ENCODE results near the gene MNAT1.
A peak's percentile ranks its signal among the peaks of the same experiment; 100 is the strongest.

MNAT1 gene

GRCh38 chr14:60757567-60758002 is 23.0 kb downstream of the MNAT1 start:
- no peak overlapping the region for H3K4me3 ChIP-seq (ENCODE audit: control insufficient read depth, low read depth, low read length)
- TF ChIP-seq CTCF (IDR thresholded peaks at IDR 0.05; ENCODE audit: control insufficient read depth, insufficient read depth, low read depth, low read length, missing control alignments) = no peak
- DNase-seq (ENCODE audit: low read depth) = peak; percentile 46

- no peak for TF ChIP-seq CTCF (IDR thresholded peaks at IDR 0.05; ENCODE audit: control insufficient read depth, insufficient read depth, low read depth, low read length, missing control alignments)
- no peak overlapping the region for H3K4me3 ChIP-seq (ENCODE audit: control insufficient read depth, low read depth, low read length)
- DNase-seq (ENCODE audit: low read depth) = no peak
Measured at GRCh38 chr14:60758885-60759284, 24.3 kb downstream of the MNAT1 start.

GRCh38 chr14:60760209-60760608 is 25.6 kb downstream of the MNAT1 start:
- no peak overlapping the region for H3K4me3 ChIP-seq (ENCODE audit: control insufficient read depth, low read depth, low read length)
- DNase-seq (ENCODE audit: low read depth) = no peak
- TF ChIP-seq CTCF (IDR thresholded peaks at IDR 0.05; ENCODE audit: control insufficient read depth, insufficient read depth, low read depth, low read length, missing control alignments) = no peak

GRCh38 chr14:60760644-60761364 is 26.2 kb downstream of the MNAT1 start:
- no peak for TF ChIP-seq CTCF (IDR thresholded peaks at IDR 0.05; ENCODE audit: control insufficient read depth, insufficient read depth, low read depth, low read length, missing control alignments)
- no peak overlapping the region for H3K4me3 ChIP-seq (ENCODE audit: control insufficient read depth, low read depth, low read length)
- no peak for DNase-seq (ENCODE audit: low read depth)

- no peak overlapping the region for H3K4me3 ChIP-seq (ENCODE audit: control insufficient read depth, low read depth, low read length)
- no peak for TF ChIP-seq CTCF (IDR thresholded peaks at IDR 0.05; ENCODE audit: control insufficient read depth, insufficient read depth, low read depth, low read length, missing control alignments)
- DNase-seq (ENCODE audit: low read depth) = no peak
Measured at GRCh38 chr14:60768602-60769001, 34.0 kb downstream of the MNAT1 start.

GRCh38 chr14:60771117-60771516 is 36.6 kb downstream of the MNAT1 start:
- H3K4me3 ChIP-seq (ENCODE audit: control insufficient read depth, low read depth, low read length) = no peak overlapping the region
- TF ChIP-seq CTCF (IDR thresholded peaks at IDR 0.05; ENCODE audit: control insufficient read depth, insufficient read depth, low read depth, low read length, missing control alignments) = no peak
- DNase-seq (ENCODE audit: low read depth) = no peak
